ENCODE measurements around the gene SGPP2.

SGPP2 gene

DNA sequence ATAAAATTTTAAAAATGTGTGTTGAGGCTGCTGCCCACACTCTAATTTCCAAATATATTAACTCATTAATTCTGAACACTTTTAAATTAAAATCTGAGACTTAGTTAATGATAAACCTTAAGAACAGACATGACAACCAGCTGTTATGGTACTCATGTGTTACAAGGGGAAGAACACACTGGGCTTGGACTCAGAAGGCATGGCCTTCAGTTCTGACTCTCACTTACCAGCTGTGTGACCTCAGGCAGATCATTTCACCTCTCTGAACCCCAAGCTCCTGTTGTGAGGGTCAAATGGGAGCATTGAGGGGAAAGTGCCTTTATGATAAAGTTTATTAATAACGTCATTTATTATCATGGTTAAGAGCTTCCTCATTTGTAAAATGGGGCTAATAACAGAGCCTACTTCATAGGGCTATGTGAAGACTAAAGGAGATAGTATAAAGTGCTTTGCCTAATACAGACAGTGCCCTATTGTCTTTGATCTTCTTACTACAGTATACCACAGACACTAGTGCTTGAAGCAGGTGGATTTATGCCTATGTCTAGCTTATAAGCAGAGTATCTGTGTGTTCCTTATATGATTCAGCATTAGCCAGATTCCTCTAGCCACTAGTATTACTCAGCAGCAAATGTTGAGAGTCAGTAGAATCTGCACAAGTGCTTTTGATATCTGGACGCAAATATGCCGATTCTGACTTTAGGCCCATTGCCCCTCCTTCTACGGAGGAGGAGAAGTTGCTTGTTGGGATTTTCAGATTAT is 99.6 kb downstream of the SGPP2 start:
- DNase-seq (ENCODE audit: low spot score) = no peak
- TF ChIP-seq CTCF (IDR thresholded peaks at IDR 0.05) = no peak
- Histone ChIP-seq H3K4me3 (no peak overlapping the region), H3K27ac (no peak overlapping the region)

DNA sequence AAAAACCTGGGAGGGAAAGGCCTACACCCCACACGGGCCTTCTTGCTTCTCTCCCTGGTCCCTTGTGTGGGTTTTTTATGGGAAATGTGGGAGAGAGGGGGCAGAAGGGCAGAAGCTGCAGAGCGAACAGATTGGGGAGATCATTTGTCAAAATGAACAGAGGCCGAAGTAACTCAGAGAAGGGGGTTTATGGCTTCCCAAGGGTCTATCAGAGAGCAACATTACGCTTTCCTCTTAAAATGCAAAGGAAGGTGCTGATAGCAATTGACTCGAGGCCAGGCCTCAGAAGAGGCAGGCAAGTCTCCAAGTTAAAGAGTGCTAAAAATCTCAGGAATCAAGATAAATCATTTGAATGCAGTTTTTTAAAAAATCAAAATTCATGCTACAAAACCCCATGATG is 101.5 kb downstream of the SGPP2 start:
- Histone ChIP-seq H3K27ac (no peak overlapping the region), H3K4me3 (no peak overlapping the region)
- no peak for DNase-seq (ENCODE audit: low spot score)
- no peak for TF ChIP-seq CTCF (IDR thresholded peaks at IDR 0.05)

DNA sequence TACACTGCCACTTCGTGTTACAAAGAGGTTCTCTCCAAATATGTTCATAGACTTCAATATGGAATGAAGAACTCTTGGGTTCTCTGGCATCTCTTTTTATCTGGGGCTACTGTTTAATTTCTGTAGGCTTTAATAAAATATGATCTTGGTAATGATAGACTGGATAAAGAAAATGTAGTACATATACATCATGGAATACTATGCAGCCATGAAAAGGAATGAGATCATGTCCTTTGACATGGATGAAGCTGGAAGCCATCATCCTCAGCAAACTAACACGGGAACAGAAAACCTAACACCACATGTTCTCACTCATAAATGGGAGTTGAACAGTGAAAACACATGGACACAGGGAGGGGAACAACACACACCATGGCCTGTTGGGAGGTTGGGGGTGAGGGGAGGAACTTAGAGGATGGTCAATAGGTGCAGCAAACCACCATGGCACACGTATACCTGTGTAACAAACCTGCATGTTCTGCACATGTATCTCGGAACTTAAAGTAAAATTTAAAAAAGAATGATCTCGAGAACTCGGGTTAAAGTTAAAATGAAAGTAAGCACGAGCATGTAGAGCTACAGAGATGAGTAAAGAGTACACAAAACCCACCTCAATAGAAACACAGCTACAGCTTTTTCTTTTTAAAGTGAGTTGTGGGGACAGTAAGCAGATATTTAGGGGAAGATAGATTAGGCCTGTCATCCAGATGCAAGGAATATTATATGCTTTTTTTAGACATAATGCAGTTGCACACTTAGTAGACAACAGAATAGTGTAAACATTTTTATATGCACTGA is 102.3 kb downstream of the SGPP2 start:
- DNase-seq (ENCODE audit: low spot score) = no peak
- no peak for TF ChIP-seq CTCF (IDR thresholded peaks at IDR 0.05)
- no peak overlapping the region for H3K4me3 ChIP-seq

DNA sequence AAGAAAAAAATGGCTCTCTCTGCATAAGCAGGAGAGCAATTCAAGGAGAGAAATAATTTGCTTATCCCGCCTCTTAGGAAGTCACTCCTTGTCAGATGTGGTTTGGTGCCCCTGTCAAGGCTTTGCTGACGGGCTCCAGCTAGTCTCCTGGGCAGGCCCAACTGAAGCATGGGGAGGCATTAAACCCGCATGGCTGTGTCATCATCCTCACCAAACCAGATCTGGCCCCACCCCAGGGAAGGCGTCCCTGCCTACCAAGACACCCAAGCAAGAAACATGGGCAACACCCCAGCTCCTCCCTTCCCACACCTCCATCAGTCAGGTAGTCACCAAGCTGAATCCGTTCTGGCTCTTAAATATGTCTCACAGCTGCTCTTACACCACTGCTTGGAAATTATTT is 108.0 kb downstream of the SGPP2 start:
- Histone ChIP-seq H3K4me3 (no peak overlapping the region), H3K27ac (no peak overlapping the region)
- no peak for TF ChIP-seq CTCF (IDR thresholded peaks at IDR 0.05)
- no peak for DNase-seq (ENCODE audit: low spot score)

More for the DNA sequence above, 102.3 kb downstream of the SGPP2 start:
- no peak overlapping the region for H3K27ac ChIP-seq

DNA sequence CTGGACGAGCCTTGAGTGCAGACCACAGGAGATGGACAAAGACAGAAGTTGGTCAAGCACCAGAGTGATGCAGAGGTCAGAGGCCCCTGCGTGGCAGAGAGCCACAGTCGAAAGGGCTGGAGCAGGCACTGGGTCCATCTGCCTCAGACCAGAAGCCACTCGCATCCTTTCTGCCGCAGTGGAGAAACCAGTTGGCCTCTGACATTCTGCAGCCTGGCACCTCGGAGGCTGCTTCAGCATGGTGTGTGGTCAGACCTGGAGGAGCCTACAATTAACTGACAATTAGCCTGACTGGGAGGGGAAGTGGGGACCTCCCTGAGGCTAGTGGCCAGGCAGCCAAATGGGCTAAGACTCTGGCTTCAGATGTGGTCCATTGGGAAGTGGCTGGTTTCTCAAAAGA is 111.1 kb downstream of the SGPP2 start:
- no peak for TF ChIP-seq CTCF (IDR thresholded peaks at IDR 0.05)
- Histone ChIP-seq H3K27ac (no peak overlapping the region), H3K4me3 (no peak overlapping the region)
- DNase-seq (ENCODE audit: low spot score) = no peak

GRCh38 chr2:222538535-222538934 is 114.2 kb downstream of the SGPP2 start:
- TF ChIP-seq CTCF (IDR thresholded peaks at IDR 0.05) = no peak

DNA sequence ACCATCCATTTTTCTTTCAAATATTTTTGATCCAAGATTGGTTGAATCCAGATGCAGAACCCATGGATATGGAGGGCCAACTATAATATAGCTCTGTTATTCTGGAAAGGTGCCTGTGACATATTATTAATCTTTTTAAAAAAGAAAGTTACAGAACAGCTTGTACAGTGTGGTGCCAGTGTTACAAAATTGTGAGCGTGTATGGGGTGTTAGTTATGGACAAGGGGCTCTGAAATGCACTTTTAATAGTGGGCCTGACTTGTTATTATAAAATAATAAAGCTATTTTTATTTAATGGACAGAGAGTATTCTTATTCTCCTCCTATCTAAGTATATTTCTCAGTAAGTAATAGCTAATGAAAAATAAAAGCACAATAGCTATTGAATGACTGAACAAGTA is 120.3 kb downstream of the SGPP2 start:
- DNase-seq (ENCODE audit: low spot score) = no peak
- Histone ChIP-seq H3K27ac (no peak overlapping the region), H3K4me3 (no peak overlapping the region)
- no peak for TF ChIP-seq CTCF (IDR thresholded peaks at IDR 0.05)

More at GRCh38 chr2:222538535-222538934, 114.2 kb downstream of the SGPP2 start:
- Histone ChIP-seq H3K27ac (no peak overlapping the region), H3K4me3 (no peak overlapping the region)
- DNase-seq (ENCODE audit: low spot score) = no peak
